ENCODE results near the gene KIF1B.
A peak's percentile ranks its signal among the peaks of the same experiment; 100 is the strongest.

Gene KIF1B

DNA sequence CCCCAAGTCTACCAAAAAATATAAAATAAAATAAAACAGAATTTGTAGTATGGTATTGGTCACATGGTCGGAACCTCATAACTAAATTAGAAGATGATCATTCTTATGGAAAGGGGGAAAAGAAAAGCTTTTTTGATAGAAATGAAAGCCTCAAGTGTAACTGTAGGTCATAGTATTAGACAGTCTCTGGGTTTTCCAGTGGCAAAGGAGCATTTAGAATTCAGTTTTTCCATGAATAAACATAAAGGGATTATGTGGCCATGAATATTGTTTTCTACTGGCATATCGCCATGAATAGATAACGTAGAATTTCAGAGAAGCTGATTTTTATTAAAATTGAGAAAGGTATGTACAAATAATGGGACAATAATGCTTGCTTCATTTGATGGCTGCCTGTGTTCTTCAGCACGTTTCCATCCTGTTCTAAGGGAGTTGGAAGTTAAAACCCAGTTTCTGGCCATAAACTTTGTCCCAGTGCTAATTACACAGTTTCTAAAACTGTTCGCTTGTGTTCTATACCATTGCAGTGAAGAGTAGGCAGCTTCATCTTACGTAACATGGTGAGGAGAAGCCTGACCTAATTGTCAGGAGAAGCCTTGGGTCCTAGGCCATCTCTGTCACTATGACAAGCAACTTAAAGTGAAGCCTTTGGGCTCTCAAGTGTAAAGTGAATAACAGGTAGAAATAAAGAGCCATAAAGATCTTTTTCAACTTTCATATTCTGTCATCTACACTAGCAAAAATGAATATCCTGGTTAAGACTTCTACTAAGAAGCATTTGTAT is 118.0 kb downstream of the KIF1B start:
- peak; percentile 7 to 24 for DNase-seq

DNA sequence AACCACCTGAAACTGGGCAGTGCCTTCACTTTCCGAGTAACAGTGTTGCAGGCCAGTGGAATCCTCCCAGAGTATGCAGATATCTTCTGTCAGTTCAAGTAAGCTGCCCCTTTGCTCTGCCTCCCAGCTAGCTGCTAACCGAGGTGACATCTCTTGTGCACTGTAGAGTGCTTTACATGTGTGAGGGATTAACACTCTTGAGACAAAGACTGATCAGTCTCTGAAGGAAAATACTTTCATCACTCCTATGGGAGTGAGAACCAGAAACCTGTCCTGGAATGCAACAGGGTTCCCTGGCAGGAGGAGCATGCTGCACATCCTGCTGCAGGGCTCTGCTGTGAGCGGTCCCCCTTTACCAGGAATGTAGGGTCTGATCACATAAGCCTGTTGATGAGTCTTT is 127.1 kb downstream of the KIF1B start:
- DNase-seq = no peak

DNA sequence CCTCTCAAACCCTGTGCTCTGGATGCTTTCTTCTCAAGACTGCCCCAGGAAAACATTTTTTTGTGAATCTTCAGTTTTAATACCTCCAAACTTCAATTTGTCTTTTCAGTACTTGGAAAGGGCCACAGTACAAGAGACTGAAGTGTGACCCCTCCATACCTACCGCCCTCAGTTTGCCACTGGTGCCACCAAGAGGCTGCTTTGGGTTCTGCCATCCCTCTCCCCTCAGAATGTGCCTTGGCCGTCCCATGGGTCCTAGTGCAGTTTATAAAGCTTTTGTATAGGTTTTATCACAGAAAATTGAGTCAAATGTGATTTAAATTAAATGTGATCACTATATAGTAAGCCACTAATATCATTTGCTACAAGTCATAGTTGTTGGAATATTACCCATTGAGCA is 127.7 kb downstream of the KIF1B start:
- peak; percentile 49 to 71 for DNase-seq

DNA sequence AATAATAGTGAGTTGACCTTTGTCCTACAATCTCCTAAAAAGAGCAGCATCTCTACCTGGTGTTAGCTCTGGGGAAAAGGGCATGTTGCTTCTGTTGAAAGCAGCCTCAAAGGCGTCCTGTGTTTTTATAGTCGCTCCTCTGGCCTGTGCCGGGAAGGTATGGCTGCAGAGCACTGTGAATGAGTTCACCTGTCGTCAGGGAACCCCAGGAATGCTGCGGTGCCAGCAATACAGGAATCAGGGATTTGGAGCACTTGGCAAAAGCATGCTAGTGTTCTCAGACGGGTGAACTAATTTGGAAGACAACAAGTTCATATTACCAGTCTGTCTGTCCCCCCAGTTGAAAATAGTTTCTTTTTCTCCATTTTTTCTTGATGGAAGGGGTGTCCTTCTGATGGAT is 128.2 kb downstream of the KIF1B start:
- no peak for DNase-seq

DNA sequence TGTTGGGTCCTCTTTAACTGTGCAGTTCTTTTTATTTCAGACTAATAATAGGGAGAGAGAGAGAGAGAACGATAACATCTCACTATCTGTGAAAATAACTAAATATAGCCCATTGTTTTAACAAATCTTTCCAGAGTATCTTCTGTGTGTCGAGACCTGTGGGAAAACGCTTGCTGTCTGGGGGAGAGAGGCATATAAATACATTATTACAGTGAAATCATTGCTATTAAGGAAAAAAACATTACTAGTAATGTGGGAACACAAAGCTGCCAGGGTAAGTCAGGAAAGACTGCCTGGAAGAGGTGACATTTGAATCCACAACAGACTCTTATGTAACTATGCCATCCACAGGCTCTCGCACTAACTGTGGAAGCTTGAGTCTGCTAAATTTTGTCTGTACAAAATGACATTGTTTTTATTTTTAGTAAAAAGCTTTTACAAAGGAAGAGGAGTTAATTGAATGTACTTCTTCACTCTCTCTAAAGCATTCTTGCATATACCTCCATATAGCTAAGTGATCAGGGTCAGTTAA is 128.7 kb downstream of the KIF1B start:
- no peak for DNase-seq

GRCh38 chr1:10339815-10340214 is 129.4 kb downstream of the KIF1B start:
- no peak for DNase-seq

- DNase-seq = no peak
Observed at GRCh38 chr1:10340930-10341590, 130.7 kb downstream of the KIF1B start.

DNA sequence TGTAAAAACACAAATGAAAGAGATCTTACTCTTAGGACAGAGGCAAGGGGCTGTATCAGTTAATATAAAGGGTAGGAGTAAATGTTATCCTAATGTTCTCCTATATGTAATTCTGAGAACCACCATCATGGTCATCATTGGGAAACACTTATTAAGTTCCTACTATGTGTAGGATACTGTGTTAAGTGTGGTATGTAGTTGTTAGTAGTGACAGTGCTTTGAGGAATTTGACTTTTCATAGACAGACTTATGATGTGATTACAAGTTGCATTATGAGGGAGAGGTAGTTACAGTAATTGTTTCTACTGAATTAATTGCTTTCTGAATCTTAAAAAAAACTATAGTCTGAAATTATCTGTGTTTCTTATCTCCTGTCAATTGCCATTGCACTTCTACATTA is 136.7 kb downstream of the KIF1B start:
- DNase-seq = no peak

DNA sequence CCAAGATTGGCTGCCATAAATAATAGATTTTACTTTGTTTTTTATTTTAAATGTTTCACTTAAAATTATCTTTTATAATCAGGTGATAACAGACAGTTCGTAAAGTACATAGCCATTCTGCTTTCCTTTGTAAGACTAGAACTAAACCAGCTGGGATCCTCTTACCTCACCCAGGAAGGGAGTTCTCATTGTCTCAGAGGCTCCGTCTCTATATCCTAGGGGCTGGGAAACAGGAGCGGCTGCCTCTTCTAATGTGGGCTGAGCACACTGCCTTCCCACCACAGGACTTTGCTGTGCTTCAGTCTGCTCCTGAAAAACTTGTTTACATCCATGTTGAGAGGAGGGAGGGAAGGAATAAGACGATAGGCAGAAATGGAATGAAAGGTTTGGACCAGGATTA is 142.9 kb downstream of the KIF1B start:
- no peak for DNase-seq

- DNase-seq = no peak
Observed at GRCh38 chr1:10353693-10354092, 143.3 kb downstream of the KIF1B start.

- DNase-seq = no peak
Observed at GRCh38 chr1:10360045-10360444, 149.7 kb downstream of the KIF1B start.

GRCh38 chr1:10361515-10361914 is 151.1 kb downstream of the KIF1B start:
- no peak for DNase-seq

DNA sequence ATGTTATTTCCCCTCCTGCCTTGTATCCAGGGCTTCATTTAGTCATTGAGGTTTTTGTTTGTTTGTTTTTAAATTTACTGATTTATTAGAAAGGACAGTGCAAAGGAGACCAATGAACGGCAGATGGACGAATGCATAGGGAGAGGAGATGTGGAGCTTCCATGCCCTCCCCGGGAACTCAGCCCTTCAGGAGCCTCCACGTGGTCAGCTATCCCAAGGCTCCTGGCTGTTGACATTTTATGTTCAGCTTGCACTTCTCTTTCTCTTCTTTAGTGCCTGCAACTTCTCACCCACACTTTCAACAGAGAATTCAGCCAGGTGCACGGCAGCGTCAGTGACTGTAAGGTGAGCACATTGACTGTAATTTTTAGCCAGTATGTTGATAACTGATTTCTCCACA is 157.8 kb downstream of the KIF1B start:
- no peak for DNase-seq

- no peak for DNase-seq
Observed at GRCh38 chr1:10374442-10374860, 164.1 kb downstream of the KIF1B start.

GRCh38 chr1:10377365-10378029 is 167.1 kb downstream of the KIF1B start:
- DNase-seq = peak; percentile 80 to 88

DNA sequence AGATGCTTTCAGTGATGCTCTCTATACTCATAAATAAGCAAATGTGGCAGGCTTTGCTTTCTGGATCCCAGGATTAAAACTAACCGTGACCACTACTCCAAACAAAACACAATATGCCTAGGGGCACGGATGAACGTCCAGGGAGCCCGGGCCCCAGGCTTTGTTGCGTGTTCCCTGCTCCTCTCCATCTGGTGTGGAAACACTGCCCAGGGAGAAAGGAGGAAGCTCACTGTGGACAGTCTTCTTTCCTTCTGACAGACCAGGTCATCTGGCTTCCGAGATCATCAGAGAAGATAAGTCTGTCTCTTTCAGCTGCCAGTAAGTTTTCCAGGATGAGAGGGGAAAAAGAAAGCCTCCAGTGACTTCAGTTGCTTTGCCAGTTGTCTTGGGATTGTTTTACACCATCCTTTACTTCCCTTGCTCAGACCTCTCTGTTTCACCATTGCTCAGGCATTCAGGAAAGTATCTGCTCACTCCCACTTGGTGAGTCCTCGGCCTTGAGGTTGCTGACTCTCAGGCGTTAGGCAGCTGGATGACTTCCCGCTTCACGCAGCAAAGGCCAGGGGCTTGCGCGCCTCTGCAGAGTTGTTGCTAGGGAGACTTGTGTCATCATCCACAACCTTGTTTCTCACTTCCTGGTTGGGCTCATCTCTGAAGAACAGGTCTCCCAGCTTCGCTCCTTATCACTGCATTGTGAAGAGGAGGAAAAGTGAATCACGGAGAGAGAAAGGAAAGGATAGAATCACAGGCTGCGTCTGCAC is 167.9 kb downstream of the KIF1B start:
- peak; percentile 85 to 97 for DNase-seq

GRCh38 chr1:10379101-10379620 is 168.8 kb downstream of the KIF1B start:
- no peak for DNase-seq

DNA sequence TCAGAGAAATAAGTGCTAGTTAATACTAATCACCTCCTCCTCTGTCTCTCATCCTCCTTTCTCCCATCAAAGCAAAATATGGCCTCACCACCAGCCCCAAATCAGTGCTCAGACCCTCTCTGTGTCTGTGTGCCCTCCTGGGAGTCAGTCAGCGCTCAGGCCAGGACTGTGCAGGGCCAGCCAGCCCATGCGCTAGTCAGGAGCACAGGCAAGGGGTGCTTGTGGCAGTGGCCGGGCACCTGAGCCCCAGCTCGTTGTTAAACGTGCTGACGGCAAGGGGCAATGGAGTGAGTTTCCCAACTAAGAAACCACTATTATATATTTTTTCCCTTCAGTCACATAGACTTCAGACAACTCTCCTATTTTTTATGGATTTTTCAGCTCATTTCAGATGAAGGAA is 169.3 kb downstream of the KIF1B start:
- no peak for DNase-seq

DNA sequence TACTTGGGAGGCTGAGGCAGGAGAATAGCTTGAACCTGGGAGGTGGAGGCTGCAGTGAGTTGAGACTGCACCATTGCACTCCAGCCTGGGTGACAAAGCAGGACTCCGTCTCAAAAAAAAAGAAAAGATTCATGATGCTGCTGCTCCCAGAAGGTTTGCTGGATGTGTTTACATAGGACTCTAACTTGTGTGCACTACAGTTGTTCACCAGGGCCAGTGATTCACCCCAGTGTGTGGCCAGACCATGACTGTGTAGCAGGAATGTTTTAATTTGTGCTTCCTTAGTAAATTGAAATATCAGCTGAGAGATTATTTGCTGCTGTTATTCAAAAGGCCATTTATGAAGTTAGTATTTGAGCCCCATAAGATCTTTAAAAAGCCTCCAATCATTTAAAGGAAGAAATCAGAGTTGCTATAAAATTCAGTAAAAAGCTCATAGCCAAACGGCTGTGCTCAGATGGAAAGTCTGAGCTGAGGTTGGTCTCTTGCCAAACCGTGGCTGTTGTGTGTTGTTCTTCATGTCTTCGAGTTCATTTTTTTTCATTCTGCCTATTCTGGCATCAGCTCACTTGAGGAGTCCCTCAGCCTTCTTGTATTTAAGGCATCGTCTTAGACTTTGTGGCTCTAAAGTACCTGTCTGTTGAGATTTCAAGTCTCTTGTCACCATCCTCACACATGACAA is 170.4 kb downstream of the KIF1B start:
- no peak for DNase-seq

DNA sequence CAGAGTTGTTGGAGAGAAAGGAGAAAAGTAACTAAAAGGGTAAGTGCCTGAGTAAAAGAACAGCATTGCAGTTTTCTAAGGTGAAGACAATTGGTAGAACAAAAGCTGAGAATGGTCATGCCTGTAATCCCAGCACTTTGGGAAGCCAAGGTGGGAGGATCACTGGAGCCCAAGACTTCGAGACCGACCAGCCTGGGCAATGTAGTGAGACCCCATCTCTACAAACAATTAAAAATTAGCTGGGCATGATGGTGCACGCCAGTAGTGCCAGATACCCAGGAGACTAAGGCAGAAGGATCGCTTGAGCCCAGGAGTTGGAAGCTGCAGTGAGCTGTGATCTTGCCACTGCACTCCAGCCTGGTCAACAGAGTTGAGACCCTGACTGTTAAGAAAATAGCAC is 173.3 kb downstream of the KIF1B start:
- no peak for DNase-seq

DNA sequence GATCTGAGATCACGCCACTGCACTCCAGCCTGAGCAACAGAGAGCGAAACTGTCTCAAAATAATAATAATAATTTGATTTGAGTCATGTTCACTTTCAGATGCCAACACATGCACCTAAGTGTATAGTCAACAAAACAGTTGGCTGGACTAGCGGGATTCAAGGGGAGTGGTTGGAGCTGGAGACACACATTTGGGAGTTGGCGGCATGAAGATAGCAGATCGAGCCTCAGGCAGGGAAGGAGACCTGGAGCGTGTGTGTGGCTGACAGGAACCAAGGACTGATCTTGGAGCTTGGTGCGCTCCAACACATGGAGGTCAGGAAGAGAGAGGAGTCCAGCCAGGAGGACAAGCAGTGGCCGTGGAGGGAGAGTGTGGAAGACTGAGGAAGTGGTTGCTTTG is 173.8 kb downstream of the KIF1B start:
- DNase-seq = no peak

Data from Kasumi-1 (cell line).